Hematopoietic multipotent progenitor cell treated with erythropoietin and hydrocortisone succinate and interleukin-3 and kit ligand, for 6 days (in vitro differentiated cells): Measurements from ENCODE around the gene AMBRA1.
"Not testable (repeated sequence)": the region's sequence is repeated elsewhere in the genome, so short reads cannot be mapped to it uniquely, and the experiment has no call there.

ENCODE experiments used
- DNase-seq: peaks from one replicate; pipeline ENCODE4 v3.0.0-alpha.2; 2015

The AMBRA1 gene

DNA sequence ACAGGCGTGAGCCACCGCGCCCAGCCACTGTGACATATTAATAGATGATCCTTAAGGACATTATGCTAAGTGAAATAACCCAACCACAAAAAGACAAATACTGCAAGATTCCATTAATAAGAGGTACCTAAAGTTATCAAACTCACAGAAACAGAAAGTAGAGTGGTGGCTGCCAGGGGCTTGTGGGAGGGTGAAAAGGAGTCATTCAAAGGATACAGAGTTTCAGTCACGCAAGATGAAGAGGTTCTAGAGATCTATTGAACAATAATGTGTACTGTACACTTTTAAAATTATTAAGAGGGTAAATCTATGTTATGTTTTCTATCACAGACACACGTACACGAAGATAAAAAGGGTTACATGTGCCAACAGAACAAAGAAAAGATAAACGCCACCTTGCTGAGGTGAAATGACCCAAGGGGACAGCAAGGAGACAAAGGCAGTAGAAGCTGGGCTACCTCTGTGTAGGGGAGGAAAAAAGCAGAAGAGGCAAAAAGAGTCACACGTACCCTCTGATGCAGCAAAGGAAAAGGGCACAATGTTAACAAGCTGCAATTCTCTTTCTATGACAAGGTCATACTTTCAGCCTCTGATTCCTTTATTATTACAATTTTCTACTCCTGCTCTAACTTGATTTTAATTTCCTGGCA, 65.3 kb downstream of the AMBRA1 start:
- DNase-seq, result no peak

DNA sequence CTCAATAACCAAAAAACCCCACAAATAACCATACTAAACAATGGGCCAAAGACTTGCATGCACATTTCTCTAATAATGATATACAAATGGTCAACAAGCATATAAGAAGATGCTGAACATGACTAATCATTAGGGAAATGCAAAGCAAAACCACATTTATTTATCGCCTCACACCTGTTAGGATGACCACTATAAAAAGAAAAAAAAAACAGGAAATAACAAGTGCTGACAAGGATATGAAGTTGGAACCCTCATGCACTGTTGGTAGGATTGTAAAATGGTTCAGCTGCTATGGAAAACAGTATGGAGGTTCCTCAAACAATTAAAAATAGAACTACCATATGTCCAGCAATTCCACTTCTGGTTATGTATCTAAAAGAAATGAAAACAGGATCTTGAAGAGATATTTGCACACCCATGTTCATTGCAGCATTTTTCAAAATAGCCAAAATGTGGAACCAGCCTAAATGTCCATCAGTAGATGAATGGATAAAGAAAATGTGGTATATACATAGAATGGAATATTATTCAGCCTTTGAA, 66.2 kb downstream of the AMBRA1 start:
- no peak for DNase-seq

DNA sequence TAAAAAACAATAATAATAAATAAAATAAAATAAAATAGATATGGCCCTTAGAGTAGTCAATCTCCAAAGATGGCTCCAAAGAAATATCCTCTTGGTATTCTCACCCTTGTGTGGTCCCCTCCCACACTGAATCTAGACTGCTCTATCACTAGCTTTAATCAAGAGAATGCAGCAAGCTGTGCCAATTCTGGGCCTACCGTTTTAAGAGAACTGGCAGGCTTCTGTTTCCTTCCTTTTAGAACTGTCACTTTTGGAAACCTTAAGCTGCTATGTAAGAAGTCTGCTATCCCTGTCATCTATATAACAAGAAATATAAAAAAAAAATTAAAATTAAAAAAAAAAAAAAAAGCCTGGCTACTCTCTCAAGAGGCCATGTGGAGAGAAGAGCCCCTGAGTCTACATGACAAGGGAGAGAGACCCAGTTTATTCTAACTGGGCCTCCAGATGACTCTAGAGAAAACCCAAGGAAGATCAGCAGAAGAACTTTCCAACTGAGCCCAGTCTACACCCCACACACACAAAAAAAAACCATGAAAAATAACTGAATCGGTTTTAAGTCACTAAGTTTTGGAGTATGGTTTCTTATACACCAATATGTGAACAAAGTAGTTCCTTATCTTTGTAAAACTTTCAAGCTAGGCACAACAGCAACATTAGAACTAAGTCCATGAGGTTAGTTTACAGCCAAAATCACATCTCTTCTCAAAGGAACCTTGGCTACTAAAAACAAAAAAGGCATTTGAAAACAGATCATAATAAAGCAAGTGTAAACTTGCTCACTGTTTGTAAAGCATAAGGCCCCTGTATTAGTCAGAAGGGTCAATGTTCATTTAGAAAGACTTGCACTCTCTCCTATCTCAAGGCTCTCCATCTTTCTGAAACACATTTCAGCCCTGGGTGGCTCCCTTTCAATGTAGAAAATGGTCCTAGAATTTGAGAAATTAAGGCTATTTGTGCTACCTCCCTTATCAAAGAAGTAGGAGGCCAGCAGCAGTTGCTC, 67.3 kb downstream of the AMBRA1 start:
- DNase-seq, result peak; percentile 24

DNA sequence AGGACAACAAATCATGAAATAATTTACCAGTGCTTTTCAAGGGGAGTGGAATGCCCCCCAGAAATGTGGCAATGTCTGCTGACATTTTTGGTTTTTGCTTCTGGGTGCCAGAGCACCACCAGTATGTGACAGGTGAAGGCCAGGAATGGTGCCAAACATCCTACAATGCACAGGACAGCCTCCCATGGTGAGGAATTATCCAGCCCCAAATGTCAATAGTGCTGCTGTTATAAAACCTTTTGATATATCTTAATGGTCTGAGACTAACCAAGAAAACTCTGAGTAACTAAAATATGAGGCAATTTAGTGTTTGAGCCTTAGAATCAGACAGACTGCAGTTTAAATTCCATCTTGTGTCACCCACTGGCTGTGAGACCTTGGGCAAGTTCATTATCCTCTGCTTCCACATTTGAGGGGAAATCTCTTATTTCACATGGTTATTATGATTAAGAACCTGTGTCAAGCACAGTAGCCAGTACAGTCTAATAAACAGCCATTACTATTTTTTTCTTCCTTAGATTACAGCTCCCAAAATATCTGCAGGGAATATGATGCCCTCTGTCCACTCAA, 69.5 kb downstream of the AMBRA1 start:
- no peak for DNase-seq

DNA sequence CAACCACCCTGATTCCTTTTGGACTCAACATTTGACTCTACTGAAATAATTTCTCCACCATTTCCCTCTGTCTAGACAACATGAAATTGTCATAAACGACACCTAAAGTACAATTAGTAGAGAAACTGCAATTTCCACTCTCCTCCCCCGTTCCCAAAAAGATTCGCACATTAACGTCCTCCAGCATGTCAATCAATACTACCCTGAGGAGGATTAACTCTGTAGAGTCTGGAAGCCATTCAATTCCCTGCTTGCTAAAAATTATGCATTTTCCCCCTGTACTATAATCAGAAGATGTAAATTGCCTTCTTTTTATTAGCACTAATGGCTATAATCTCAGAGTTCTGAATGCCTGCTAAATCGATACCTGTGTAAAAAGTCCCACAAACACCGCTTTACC, 70.5 kb downstream of the AMBRA1 start:
- no peak for DNase-seq

DNA sequence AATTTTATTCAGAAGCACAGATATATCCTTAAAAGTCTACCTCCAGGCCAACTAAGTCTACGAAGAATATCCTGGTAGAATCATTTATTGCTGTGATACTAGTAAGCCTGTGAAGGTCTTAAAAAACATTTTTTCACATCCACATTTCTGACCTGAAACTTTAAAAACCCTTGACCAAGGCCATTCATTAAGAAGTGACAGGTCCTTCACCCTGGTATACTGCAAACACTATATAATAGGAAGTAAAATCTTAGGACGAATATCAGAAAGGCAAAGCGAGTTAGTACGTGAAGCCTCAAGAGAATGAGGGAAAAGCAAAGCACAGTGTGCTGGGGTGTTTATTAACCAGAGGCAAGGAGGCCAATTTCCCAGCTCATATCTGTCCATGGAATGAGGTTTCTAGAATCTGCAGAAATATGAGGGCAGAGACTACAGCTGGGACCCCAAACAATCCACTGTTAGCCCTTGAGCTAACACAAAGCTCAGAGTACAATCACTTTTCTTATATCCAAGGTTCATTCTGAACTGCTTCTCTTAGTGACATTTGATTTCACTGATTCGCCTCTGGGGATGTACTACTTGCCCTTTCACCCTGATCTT, 71.0 kb downstream of the AMBRA1 start:
- no peak for DNase-seq

DNA sequence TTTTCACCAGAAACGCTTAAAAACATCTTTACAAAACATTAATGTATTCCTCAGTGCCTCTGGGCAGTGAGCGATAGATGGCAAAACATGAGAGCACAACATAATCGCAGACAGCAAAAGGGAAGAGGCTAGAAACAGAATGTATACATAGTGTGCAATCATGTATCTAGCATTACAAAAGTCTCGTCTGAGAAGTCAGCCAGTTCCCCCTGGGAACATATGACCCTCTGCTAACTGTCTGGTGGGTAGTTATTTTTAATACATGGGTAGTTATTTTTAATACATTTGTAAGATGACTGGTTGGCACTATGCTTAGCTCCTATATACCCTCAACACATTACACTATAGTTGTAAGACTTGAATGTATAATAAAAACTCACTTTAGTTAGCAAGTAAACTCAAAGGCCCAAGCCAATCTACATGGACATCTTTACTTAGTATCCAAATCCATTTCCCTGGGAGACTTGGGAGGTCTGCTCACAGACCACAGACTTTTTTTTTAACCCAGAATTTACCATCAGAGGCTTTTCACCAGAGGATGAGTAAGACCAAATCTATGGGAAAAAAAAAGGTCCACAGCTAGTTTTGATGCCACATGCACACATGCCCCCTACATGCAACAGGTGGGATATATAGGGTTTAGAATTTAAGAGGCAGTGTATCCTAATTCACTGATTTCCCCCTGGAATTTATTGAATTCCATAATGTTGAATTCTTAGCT, 71.7 kb downstream of the AMBRA1 start:
- DNase-seq, result peak; percentile 28

DNA sequence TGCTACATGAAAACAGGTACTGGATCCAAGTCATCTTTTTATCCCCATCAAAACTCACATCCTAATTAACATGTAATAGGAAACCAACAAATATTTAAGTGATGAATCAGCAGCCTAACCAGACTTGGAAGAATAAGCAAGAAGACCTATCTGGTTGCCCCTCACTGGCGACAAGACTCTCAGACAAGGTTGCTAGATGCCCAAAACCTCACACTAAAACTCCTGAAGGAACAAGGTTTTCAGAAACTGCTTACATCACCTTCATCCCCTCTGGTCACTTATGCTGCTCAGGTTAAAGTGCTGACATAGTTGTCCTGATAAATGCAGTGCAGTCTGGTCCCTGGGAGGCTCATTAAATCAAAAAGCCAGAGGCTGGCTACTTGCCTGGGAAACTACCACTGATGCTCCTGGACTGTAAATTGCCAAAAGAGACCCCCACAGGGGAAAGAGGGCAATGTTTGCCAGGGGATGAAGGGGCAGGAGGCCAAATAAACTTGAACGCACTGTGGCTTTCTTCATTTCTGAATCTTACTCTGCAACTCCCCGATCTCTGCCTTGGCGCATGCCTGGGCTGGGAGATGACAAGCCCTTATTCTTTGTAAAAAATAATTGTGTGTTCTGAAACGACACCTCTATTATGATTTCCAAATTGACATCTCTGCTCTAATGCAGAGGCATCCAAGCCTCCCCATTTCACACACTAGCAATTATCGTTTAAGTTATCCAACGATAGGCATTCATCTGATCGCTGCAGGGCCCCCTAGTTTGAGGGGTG, 72.7 kb downstream of the AMBRA1 start:
- no peak for DNase-seq

DNA sequence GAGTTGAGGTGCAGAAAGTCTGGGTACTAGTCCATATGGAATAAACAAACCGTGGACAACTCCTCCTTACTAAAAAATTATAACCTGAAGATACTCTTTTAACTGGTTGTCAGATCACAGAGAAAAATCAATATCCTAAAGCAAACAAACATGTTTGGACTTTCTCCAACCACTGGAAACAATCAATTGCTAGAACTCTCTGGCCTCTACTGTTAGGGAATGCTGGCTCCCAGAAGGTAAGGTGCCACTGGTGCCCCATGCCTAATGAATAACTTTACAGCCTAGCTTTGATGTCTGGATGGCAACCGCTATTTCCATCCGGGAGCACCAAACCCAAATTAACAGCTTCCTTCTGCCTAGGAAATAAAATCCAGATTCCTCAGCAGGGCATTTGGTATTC, 74.5 kb downstream of the AMBRA1 start:
- DNase-seq, result no peak

DNA sequence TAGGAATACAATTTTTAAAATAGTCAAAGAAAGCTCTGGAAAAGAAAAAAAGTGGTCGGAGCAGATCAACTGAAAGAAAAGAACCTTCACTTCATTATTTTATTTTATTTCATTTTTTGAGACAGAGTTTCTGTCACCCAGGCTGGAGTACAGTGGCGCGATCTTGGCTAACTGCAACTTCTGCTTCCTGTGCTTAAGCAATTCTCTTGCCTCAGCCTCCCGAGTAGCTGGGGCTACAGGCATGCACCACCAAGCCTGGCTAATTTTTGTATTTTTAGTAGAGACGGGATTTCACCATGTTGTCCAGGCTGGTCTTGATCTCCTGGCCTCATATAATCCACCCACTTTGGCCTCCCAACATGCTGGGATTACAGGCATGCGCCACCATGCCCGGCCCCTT, 74.9 kb downstream of the AMBRA1 start:
- DNase-seq, result not testable (repeated sequence)

DNA sequence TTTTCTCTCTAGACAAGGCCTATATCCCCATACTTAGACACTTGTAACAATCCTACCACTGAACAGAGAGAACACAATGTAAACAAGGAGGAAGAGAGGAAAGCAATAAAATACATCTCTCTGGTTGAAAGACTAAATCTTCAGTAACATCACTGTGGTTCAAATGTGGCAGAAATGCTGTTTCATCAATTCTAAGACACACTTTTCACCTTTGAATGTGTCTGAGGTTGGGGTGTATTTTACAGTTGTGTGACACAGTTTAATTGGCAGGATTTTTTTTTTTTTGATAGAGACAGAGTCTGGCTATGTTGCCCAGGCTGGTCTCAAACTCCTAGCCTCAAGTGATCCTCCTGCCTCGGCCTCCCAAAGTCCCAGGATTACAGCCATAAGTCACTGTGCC, 79.5 kb downstream of the AMBRA1 start:
- DNase-seq, result no peak

DNA sequence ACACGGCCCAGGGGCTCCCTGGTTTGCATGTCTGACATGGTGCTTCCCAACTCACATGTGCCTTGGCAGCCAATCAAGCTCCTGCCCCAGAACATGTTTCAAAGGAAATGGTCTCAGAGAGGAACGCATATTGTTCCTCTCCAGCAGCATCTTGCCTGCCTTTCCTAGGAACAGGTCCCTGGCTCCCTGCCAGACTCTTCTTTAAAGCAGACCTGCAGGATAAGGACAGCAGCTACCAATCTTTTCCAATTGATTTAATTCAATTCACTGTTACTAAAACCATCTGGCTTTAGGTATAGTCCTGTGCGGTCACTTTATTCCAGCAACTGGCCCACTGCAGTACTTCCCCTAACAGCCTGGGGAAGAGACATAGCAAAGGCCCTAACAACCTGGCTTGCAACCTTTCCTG, 79.9 kb downstream of the AMBRA1 start:
- DNase-seq, result peak; percentile 48

DNA sequence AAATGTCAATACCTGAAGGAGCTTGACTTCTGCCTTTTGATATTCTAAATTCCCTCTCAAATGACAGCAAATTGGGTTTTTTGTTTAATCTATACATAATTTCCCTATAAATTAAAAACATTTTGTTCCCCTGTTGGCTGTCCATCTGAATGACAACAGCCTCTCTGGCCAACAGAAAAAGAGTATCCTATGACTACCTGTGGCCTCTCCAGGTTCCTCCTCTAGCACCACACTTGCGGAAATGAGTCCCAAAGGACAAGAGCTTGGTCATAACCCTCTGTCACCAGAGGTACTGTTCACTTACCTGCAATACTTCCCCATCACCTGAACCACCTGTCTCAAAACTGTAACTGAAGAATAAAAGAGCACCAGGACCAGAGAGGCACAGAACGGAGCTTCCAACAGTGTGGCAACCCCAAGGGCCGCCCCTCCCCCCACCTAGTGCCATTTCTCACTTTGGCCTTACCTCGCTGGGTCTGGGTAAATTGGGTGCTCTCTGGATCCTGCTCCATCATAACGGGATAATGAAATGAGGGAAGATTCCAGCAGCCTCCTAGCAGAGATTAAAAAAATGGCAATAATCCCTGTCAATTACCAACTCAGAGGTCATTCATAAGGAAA, 81.5 kb downstream of the AMBRA1 start:
- DNase-seq, result no peak

DNA sequence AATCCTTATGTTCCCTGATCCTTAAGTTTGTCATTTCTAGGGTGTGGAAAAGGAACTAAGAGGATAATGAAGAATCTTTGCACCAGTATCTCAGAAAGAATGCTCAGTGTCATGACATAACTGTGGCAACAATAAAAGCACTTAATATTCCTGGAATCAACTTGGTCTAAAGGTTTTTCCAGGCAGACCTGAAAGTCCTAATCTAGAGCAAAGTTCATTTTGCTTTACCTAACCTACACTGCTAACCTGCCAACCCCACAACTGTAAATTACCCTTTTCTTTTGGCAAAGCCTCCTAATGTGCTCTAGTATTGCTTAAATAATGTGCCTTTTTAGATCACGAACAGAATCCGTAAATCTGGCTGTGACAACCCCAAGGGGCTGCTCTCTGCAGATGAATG, 82.5 kb downstream of the AMBRA1 start:
- no peak for DNase-seq

DNA sequence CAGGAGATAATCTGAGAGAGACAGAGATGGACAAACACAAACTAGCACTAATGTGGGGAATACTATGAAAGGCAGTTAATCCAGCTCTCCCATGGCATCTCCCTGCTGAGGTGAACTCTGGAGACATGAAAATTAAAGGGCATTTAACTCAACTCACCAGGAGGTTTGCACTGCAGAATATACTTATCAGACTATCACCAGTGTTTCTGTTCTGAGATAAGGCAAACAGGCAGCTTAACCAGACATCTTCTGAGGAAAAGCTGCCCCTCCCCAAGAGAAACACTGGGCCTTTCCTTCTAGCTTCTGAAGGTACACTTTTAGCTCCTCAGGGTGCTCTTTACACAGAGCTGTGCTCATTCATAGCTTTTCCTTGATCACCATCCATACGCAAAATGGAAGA, 85.5 kb downstream of the AMBRA1 start:
- peak; percentile 77 for DNase-seq

DNA sequence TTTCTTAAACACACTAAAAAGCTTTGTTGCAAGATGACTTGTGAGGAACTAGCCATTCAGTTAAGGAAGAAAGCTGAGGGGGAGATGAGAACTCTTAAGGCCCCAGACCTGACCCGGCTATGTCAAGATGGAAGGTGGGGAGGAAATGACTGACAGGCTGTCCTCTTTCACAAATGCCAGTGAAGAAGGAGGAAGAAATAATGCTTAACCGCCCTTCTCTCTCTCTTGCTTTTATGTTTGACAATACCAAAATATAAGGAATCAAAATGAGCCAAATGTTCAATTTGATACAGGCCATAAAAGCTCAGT, 87.4 kb downstream of the AMBRA1 start:
- DNase-seq, result no peak

DNA sequence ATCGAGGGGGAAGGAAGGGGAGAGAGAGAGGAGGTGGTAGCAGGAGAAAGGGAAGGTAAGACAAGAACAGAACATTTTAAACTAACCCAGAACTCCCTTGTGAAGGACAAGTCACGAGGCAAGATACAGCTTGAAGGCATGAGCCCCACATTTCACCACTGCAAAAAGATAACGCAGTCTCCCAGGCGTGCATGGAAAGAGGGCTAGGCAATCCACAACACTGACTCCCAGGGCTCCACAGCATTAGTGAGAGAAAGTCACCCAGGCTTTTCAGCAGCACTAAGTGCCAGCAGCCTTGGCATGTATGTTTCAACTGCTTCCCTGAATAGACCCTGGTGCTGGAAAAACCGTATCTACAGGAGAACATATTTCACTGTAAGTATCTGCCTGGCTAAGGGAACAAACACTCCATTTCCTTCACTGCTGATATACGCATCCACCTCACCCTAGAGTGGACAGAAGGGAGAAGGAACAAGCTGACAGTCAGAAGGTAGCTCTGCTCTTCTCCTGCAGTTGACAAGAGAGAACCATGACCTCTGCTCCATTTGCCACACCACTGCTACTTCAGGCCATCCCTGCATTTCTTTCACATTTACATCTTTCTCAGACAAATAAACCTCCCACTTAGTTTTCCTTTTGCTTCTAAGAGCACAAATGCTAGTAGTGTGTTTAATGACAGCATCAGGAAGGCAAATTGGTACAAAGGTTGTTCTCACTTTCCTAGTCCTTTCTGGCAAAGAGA, 87.9 kb downstream of the AMBRA1 start:
- DNase-seq, result peak; percentile 19

DNA sequence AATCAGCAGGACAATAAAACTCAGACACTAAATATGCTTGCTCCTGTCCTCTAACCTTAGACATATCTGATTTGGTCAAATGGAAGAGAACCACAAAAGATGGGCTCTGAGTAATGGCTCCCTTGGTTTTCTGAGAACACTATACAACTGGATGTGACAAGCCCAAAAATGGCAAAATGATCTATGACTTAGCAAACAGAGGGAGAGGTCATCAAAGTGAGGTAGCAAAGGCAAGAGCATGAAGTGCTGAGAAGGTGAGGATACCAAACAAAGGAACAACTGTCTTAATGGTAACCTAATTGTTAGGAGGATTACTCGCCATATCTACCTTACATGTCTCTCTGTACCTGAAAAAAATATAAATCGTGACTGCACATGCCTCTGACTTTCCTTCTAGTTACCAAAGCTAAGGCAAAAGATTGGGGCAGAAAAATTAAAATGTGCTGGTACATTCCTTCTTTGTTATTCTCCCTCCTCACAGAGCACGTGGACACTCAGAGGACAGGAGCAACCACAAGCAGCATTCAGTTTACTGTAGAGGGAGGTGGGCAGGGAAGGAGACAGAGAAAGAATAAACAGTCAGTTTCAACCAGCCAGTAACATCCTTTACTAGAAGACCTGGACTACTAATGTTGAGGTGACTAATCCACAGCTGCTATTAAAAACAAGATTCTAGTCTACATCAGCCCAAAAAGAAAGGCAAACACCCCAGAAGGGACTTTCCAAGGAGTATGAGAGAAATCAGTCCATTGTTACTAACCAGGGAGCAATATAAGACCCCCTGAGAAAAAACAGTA, 88.8 kb downstream of the AMBRA1 start:
- DNase-seq, result no peak

DNA sequence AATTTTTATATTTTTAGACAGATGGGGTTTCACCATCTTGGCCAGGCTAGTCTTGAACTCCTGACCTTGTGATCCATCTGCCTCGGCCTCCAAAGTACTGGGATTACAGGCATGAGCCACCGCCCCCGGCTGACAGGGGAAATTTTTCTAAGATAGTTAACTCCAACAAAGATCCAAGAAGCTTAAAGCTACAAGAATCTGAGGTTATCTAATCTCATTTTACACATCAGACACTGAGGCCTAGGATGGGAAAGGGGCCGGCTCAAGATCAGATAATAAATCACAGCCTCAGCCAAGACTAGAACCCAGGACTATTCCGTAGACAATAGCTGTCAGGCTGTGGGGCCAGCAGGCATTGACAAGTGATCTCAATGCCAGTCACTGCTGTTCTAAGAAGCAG, 94.0 kb downstream of the AMBRA1 start:
- DNase-seq, result no peak

DNA sequence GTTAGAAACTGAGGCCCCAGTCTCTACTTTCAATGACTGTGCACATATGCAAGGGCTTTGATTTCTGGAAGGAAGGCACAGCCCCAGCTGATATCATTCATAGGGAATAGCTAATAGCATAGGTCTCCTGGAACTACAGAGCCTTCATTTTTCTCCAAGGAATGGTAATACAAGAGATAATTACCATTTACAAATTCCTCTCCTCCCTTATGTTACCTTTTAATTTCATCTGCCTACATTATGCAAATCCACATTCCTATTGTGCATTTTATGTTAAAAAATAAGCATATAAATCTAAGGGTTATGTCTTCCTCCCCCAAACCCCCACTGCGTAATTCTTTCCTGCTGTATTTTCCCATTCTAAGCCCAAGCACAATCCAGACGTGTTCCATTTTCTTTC, 94.9 kb downstream of the AMBRA1 start:
- DNase-seq, result no peak
